HG03025 (cell line): ENCODE data around the gene OPN1SW.

ENCODE experiments used
- ATAC-seq: cut with Tn5 transposase; IDR thresholded peaks from one replicate; pipeline ENCODE4 v1.9.1; 2021; ENCODE audit warnings: mild to moderate bottlenecking, moderate library complexity; ENCODE audit not compliant: unreplicated experiment, low FRiP score

Gene OPN1SW

DNA sequence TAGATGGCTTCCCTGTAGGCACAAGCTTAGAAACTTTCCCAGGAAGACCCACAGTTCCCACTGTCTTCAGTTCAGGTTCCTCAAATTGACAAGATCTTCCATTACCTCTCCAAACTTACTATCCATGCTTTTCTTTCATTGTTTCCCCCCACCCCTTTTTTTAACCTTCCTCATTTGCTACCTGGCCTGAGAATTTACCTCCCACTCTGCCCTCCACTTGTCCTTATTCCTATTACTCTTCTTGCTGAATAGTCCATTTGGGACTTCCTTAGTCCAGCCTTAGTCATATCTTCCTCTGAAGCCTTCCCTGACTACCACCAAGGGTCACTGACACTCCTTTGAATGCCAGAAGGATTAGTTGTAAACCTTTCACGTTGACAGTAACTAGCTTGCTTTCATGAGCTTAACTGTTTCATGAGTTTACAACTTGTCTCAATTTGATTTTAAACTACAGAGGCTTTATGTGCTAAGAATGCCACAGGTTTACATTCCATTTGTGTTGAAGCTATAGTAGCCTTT, 37.7 kb downstream of the OPN1SW start:
- no peak for ATAC-seq

DNA sequence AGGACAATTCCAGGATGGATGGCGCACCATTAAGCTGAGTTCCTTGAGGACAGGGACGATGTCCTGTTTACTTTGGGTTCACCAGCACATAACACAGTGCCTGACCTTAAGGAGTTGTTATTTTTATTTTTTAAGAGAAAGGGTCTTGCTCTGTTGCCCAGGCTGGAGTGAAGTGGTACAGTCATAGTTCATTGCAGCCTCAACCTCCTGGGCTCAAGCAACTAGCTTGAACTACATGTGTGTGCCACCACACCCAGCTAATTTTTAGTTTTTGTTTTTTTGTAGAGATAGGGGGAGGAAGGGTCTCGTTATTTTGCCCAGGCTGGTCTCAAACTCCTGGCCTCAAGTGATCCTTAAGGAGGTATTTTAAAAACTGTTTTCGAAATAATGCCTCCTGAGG, 38.2 kb downstream of the OPN1SW start:
- ATAC-seq: no peak

DNA sequence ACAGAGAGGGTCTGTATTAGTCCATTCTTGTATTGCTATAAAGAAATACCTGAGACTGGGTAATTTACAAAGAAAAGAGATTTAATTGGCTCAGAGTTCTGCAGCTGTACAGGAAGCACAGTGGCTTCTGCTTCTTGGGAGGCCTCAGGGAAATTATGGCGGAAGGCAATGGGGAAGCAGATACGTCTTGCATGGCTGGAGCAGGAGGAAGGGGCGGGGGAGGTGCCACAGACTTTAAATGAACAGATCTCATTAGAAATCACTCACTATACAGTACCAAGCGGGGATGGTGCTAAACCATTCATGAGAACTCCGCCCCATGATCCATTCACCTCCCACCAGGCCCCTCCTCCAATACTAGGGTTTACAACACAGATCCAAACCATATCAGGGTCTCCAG, 40.2 kb downstream of the OPN1SW start:
- ATAC-seq: no peak

DNA sequence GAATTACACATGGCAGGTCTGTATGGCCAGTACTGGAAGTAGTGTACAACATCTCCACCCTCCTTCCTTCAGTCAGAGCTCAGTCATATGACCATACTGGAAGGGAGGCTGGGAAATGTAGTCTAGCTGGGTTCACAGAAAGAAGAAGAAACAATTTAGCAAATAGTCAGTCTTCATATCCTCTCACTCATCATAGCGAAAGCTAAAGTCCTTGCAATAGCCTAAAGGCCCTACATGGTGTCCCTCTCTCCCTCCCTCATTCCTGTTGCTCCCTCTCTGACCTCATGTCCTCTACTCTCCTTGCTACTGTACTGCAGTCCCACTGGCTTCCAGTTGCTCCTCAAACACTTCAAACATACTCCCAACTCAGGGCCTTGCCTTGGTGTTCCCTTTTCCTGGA, 40.7 kb downstream of the OPN1SW start:
- no peak for ATAC-seq

DNA sequence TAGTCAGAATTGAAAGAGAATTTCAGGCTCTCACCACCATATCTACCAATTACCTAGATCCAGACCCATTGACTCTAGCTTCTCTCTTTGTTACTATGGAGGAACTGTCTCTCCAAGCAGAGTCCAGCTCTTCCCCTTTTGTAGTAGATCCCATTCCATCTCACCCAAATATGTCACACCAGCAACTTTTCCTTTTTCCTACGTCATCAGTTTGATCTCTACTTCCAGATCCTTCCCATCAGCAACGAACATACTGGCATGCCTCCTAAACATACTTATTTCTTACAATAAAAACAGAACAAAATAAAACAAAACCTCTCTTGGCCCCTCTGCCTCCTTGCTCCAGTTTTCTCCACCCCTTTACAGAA, 42.3 kb downstream of the OPN1SW start:
- no peak for ATAC-seq

DNA sequence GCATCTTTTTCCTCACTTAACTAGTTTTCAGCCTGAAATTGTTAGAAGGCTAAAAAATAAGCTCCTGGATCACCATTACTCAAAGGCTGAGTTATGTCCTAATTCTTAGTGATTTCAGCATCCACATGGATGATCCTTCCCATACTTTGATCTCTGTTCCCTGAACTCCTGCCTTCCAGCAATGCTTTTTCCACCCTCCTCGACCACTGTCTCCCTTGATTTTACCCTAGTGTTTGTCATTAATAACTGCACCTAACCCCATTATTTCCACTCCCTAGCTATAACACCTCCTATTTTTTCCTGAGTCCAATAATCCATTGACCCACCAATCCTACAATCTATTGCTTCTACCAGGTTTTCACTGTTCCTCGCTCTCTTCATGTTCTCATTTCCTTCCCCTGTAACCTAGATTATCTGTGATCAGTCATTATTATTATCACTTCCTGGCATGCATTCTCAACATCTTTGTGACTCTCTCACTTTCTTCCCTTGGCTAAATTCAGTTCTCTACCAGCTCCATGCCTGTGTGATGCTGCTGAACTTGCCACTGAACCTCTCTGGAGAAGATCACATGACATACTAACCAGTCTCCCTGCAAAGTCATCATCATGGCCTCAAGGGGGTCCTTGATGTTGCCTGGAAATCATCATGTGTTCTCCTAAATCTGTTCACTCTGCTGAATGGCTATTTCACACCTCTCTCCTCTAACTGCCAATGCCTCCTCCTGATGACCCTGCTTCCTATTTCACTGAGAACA, 42.9 kb downstream of the OPN1SW start:
- no peak for ATAC-seq

DNA sequence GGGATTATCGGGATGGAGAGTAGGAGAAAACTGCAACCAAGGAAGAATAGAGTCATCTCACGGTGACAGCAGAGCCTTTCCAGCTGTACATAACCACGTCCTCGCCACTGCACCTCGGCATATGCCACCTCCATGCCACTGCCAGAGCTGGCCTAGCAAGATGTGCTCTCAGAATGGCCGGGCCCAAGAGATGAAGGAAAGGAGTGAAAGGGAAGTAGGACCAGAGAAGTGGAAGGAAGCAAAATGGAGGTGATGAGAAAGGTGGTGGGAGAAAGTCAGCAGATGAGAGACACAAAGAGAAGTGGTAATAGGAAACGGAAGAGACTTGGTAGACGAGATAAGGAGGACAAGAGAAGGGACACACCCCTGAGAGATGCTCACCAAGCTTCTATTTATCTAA, 44.4 kb downstream of the OPN1SW start:
- ATAC-seq: no peak

DNA sequence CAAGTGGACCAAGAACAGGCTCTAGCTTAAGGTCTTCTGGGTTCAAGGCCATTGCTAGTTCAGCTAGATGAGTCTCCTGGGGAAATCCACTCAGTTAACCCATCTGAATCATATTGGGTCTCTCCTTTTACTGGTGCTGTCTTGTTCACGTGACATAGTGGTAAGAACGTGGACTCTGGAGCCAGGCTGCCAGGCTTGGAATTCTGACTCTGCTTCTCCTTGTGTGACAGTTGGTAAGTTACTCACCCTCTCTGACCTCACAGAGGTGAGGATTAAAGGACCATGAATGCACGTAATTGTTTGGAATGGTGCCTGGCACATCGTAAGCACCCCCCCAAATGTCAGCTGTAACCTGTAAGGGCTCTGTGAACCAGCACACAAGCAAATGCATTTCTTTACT, 46.1 kb downstream of the OPN1SW start:
- ATAC-seq: no peak

DNA sequence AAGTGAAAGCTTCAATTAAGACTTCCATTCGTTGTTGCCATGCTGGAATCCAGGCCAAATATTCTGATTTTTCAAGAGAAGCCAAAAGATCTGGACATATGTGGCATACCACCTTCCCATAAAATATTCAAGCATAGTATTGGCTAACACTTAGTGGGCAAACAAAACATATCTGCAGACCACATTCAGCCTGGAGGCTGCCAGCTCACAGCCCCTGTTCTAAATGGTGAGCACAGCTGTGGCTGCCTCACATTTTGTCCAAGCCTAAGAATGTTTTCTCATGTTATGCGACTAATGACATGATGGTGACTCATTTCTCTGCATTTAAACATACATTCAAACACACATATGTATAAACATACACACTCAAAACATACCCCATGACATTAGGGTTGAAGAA, 47.0 kb downstream of the OPN1SW start:
- no peak for ATAC-seq

DNA sequence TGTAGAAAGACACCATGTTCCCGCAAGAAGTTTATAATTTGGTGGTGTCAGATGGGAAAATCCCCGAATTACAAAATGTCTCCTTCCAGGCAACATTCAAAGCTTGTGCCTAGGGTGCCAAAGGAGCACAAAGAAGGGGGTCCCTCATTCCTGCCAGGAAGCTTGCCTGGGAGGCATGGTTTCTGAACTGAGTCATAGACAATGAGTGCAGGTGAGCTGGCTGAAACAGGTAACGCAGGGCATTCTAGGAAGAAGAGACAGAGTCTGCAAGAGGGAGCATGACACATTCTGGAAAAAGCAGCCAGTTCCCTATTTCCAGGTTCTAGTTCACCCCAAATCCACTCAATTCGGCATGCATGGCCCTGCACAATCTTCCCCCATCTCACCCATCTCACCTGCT, 48.4 kb downstream of the OPN1SW start:
- no peak for ATAC-seq

DNA sequence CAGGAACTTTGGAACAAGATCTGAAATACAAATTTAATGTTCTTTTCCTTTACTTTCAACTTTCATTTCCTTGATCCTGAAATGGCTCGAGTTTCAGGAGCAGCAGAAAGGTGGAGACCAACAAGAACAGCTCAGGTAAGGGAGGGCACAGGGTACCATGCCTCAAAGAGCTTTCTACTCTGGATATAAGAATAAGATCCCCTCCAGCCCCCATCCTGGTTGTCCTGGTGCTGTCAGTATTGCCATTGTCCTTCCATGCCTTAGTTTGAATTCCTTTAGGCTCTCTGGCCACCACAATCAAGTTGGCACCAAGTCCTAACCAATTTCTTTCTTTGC, 48.9 kb downstream of the OPN1SW start:
- ATAC-seq: no peak

DNA sequence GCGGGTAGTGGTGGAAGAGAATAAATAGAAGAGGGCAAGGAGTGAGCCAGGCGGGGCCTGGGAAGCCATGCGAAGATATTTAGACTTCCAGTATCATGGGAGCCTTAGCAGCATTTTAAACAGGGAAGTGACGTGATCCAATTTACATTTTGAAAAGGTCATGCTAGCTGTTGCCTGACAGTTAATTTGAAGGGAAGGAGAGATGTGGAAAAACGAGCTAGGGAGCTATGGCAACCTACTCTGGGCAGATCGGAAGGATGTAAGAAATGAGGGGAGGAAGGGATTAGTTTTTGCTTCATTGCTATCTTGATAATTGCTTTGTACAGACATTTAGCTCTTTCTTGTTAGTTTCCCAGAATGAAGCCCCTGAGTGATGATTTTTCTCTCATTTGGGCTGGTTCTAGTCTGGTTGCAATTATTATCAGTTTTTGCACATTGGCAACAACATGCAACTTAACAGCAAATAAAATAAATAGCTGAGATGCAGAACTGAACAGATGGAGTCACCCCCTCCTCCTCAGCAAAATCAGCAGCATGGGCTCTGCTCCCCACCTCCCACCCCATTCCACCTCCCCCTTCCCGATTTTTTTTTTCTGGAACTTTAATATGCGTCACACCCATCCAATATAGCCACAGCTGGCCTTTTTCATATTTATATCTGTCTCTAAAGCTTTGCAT, 49.4 kb downstream of the OPN1SW start:
- ATAC-seq: no peak

DNA sequence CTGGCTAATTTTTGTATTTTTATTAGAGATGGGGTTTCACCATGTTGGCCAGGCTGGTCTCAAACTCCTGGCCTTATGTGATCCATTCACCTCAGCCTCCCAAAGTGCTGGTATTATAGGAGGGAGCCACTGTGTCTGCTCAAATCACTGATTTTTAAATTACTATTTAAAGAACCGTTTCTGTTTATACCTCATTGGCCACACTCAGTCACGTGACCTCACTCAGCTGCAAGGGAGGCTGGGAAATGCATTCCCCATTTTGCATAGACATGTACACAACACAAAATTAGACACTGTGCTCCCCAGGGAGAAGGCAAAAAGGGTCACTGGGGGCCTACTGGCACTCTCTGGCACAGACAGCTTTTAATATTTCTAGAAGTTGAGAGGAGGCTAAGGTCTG, 50.1 kb downstream of the OPN1SW start:
- no peak for ATAC-seq

DNA sequence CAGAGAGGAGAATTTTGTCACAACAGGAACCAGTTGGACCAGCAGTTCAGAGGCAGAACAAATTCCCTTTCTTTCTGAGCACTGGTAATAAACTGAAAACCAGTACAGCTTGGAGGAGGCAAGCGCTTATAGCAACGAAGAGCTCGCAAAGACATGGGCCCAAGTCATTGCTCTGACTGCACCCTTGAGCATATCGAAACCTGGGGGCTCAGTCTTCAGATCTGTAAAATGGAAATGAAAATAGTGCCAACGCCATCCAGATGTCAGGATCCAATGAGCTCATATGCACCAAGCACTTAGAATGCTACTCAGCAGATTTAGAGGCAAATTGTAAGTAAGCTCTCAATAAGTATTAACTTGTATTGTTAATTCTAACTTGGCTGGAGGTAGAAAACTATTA, 50.9 kb downstream of the OPN1SW start:
- no peak for ATAC-seq
